SK-N-SH (cell line): Measurements from ENCODE around the gene RBM42. TPM values are rescaled to one million over a fixed set of nuclear protein-coding genes. Genes with fewer than 3 reads are reported as not detected.

Experiments used
- CTCF ChIA-PET: fragments of 300-600, 350-600 bp; formaldehyde crosslinking; extraction: SDS; loops from one replicate; lab custom pipeline; 2021; lab: Yijun Ruan, JAX
- POLR2A ChIA-PET: fragments of 350-600 bp; sonication (Branson Sonifier 250); formaldehyde crosslinking; extraction: SDS; loops from one replicate; lab custom pipeline; 2020; ENCODE audit warnings: antibody characterized with exemption, inconsistent platforms; lab: Yijun Ruan, JAX
- DNase-seq: peaks from one replicate; pipeline ENCODE4 v3.0.0; 2012
- H2AFZ ChIP-seq: fragments of 200-600 bp; sonication (generic); 2 replicates; pipeline ENCODE4 v1.8.1; 2016; ENCODE audit warnings: antibody characterized with exemption, mild to moderate bottlenecking, low read depth
- H3F3A ChIP-seq: fragments of 200-600 bp; sonication (generic); replicated peaks from 2 replicates; pipeline ENCODE3; 2016; ENCODE audit warnings: antibody characterized with exemption, mild to moderate bottlenecking; ENCODE audit not compliant: insufficient read depth
- H3K27ac ChIP-seq, 2 experiments: fragments of 200-500 bp in 1 of 2; fragments of 200-600 bp in 1 of 2; sonication (Bioruptor generic) in 1 of 2; sonication (generic), shearing (Covaris generic) in 1 of 2; 2 replicates each; pipeline versions ENCODE4 v1.5.1 to v1.6.1; 2014 to 2016; ENCODE audit warnings: low read depth in 2 of 2, inconsistent platforms in 1 of 2, low read length in 1 of 2, mild to moderate bottlenecking in 1 of 2, mixed read lengths in 1 of 2
- H3K27me3 ChIP-seq: fragments of 200-600 bp; sonication (generic), shearing (Covaris generic); 2 replicates; pipeline ENCODE4 v1.6.1; 2016; ENCODE audit warnings: mixed run types; ENCODE audit not compliant: insufficient read depth
- H3K36me3 ChIP-seq, 2 experiments: fragments of 200-500 bp in 1 of 2; fragments of 200-600 bp in 1 of 2; sonication (Bioruptor generic) in 1 of 2; sonication (generic) in 1 of 2; replicated peaks in 1 of 2; 2 replicates each; pipeline versions ENCODE3 to v1.5.1; 2014 to 2016; ENCODE audit warnings: low read length in 1 of 2, mild to moderate bottlenecking in 1 of 2; ENCODE audit not compliant: insufficient read depth in 2 of 2, control insufficient read depth in 1 of 2
- H3K4me1 ChIP-seq, 2 experiments: fragments of 200-500 bp in 1 of 2; fragments of 200-600 bp in 1 of 2; sonication (Bioruptor generic) in 1 of 2; sonication (generic), shearing (Covaris generic) in 1 of 2; 2 replicates each; pipeline versions ENCODE4 v1.5.1 to v1.6.1; 2014 to 2016; ENCODE audit warnings: low read depth in 1 of 2, low read length in 1 of 2, mixed run types in 1 of 2; ENCODE audit not compliant: insufficient read depth in 2 of 2, control insufficient read depth in 1 of 2
- H3K4me2 ChIP-seq: fragments of 200-600 bp; sonication (generic), shearing (Covaris generic); 2 replicates; pipeline ENCODE4 v1.6.1; 2017; ENCODE audit warnings: mixed run types
- H3K4me3 ChIP-seq, 2 experiments: fragments of 200-500 bp in 1 of 2; fragments of 200-600 bp in 1 of 2; sonication (Bioruptor generic) in 1 of 2; sonication (generic), shearing (Covaris generic) in 1 of 2; 2 replicates each; pipeline versions ENCODE4 v1.5.1 to v1.8.1; 2014 to 2016; ENCODE audit warnings: low read depth in 2 of 2, inconsistent platforms in 1 of 2, low read length in 1 of 2, mild to moderate bottlenecking in 1 of 2, mixed read lengths in 1 of 2, moderate library complexity in 1 of 2
- H3K79me2 ChIP-seq: fragments of 200-600 bp; sonication (generic); 2 replicates; pipeline ENCODE4 v1.8.1; 2017; ENCODE audit warnings: mild to moderate bottlenecking; ENCODE audit not compliant: insufficient read depth
- H3K9ac ChIP-seq: fragments of 200-600 bp; sonication (generic); 2 replicates; pipeline ENCODE4 v1.6.1; 2017; ENCODE audit warnings: mixed run types
- H3K9me2 ChIP-seq: fragments of 200-600 bp; sonication (generic); 2 replicates; pipeline ENCODE4 v1.6.1; 2017; ENCODE audit warnings: mixed run types
- H3K9me3 ChIP-seq: fragments of 200-600 bp; sonication (generic); 2 replicates; pipeline ENCODE4 v1.6.1; 2017; ENCODE audit warnings: mixed run types, mild to moderate bottlenecking, moderate library complexity
- H4K20me1 ChIP-seq: fragments of 200-600 bp; sonication (generic); 2 replicates; pipeline ENCODE4 v1.6.1; 2017; ENCODE audit warnings: mild to moderate bottlenecking, mixed run types; ENCODE audit not compliant: insufficient read depth
- CHD2 ChIP-seq: fragments of 150-350 bp; IDR thresholded peaks from 2 replicates; pipeline ENCODE4 v1.6.1; 2018; ENCODE audit warnings: low read length; ENCODE audit not compliant: partially characterized antibody
- ELF1 ChIP-seq: IDR thresholded peaks from 2 replicates; pipeline ENCODE4 v1.4.0; 2012
- EP300 ChIP-seq, 2 experiments: IDR thresholded peaks; 2 replicates each; pipeline versions ENCODE4 v1.4.0 to v1.6.1; 2012; ENCODE audit warnings: borderline replicate concordance in 1 of 2, low read depth in 1 of 2, low read length in 1 of 2
- FOSL2 ChIP-seq: IDR thresholded peaks from 2 replicates; pipeline ENCODE4 v1.4.0; 2012; ENCODE audit warnings: low read depth, mild to moderate bottlenecking, moderate library complexity, borderline replicate concordance
- FOXM1 ChIP-seq: IDR thresholded peaks from 2 replicates; pipeline ENCODE4 v1.4.0; 2012; ENCODE audit warnings: low read depth, mild to moderate bottlenecking
- GABPA ChIP-seq: IDR thresholded peaks from 2 replicates; pipeline ENCODE4 v1.4.0; 2012; ENCODE audit warnings: low read depth, mild to moderate bottlenecking
- GATA2 ChIP-seq: sonication (generic); formaldehyde crosslinking; IDR thresholded peaks from 2 replicates; pipeline ENCODE4 v1.5.0; 2020; ENCODE audit warnings: mild to moderate bottlenecking, missing genetic modification reagents
- RCOR1 ChIP-seq: fragments of 150-350 bp; IDR thresholded peaks from 2 replicates; pipeline ENCODE4 v1.6.1; 2017; ENCODE audit warnings: antibody characterized with exemption, low read length
- RXRA ChIP-seq: IDR thresholded peaks from 2 replicates; pipeline ENCODE4 v1.4.0; 2012; ENCODE audit warnings: low read depth, mild to moderate bottlenecking, borderline replicate concordance
- SIN3A ChIP-seq: IDR thresholded peaks from 2 replicates; pipeline ENCODE4 v1.6.1; 2012; ENCODE audit warnings: low read depth, mild to moderate bottlenecking, low read length, moderate library complexity, borderline replicate concordance
- SMC3 ChIP-seq: IDR thresholded peaks from 2 replicates; pipeline ENCODE4 v1.6.1; 2012; ENCODE audit warnings: low read depth, low read length, improper control_type of control experiment
- TAF1 ChIP-seq: IDR thresholded peaks from 2 replicates; pipeline ENCODE4 v1.6.1; 2012; ENCODE audit warnings: low read depth, mild to moderate bottlenecking, low read length, moderate library complexity, borderline replicate concordance
- TEAD4 ChIP-seq: IDR thresholded peaks from 2 replicates; pipeline ENCODE4 v1.4.0; 2012; ENCODE audit warnings: mild to moderate bottlenecking, borderline replicate concordance; ENCODE audit not compliant: insufficient read depth
- WGBS: methylation state at CpG from one replicate; pipeline ENCODE4 v1.1.6; 2017; ENCODE audit warnings: low lambda C conversion rate; 5-methylcytosine and 5-hydroxymethylcytosine counted together
- polyA plus RNA-seq, 3 experiments: library from polyadenylated mRNA; depleted of rRNA; stranded (reverse); fragments of >200 nt; gene quantifications; 2 replicates each; pipeline ENCODE4 v1.2.3, GENCODE V29; 2012
- TF ChIP-seq, protein P1 (sequence below): IDR thresholded peaks from 2 replicates; pipeline ENCODE4; 2012
- TF ChIP-seq, protein P2 (sequence below): IDR thresholded peaks from 2 replicates; pipeline ENCODE4 v1.6.1; 2012; ENCODE audit warnings: mild to moderate bottlenecking, low read depth, low read length, moderate library complexity
- TF ChIP-seq, protein P3 (sequence below): IDR thresholded peaks from 2 replicates; pipeline ENCODE4 v1.4.0; 2012; ENCODE audit warnings: low read depth, borderline replicate concordance
- TF ChIP-seq, protein P4 (sequence below): fragments of 150-350 bp; IDR thresholded peaks from 2 replicates; pipeline ENCODE4 v1.6.1; 2017; ENCODE audit warnings: antibody characterized with exemption, low read length, low read depth, borderline replicate concordance
- TF ChIP-seq, protein P5 (sequence below): IDR thresholded peaks from 2 replicates; pipeline ENCODE4 v1.4.0; 2012; ENCODE audit warnings: low read depth

Gene RBM42
- polyA plus RNA-seq, 1 of the 3 experiments (the other 2 are of a cell fraction): 69.9 TPM

DNA sequence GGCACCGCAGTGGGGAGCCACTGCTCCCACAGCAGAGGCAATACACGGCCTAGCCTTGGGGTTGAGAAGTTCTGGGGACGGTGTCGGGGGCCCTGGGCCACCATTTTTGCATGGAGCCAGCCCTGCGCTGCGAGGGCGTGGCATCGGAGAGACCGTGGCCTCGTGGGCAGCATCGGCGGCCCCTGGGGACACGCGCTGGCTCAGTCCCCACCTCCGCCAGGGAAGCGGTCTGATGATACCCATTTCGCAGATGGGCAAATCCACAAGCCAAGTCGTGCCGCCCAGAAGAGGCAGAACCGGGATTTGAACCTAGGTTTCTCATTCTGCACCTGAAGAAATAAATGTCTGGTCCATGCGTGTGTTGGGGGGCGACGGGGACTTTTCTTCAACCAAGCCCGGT is 36.3 kb downstream of the RBM42 start:
- no peaks in the 10 kb centered on the region for H3K9me2 ChIP-seq
- H3K27me3 ChIP-seq: peaks cover 16% of the 10 kb centered on the region; the same call in 1 of the 2 replicates
- no peaks in the 10 kb centered on the region for H3K36me3 ChIP-seq
- WGBS: 91% methylated on average over 24 of the region's 24 CpGs
- H3K4me2 ChIP-seq: no peak overlapping the region
- TF ChIP-seq FOXM1: no peak
- TF ChIP-seq, protein P1, sequence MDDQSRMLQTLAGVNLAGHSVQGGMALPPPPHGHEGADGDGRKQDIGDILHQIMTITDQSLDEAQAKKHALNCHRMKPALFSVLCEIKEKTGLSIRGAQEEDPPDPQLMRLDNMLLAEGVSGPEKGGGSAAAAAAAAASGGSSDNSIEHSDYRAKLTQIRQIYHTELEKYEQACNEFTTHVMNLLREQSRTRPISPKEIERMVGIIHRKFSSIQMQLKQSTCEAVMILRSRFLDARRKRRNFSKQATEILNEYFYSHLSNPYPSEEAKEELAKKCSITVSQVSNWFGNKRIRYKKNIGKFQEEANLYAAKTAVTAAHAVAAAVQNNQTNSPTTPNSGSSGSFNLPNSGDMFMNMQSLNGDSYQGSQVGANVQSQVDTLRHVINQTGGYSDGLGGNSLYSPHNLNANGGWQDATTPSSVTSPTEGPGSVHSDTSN: no peak
- TF ChIP-seq TEAD4: no peak
- TF ChIP-seq, protein P2, sequence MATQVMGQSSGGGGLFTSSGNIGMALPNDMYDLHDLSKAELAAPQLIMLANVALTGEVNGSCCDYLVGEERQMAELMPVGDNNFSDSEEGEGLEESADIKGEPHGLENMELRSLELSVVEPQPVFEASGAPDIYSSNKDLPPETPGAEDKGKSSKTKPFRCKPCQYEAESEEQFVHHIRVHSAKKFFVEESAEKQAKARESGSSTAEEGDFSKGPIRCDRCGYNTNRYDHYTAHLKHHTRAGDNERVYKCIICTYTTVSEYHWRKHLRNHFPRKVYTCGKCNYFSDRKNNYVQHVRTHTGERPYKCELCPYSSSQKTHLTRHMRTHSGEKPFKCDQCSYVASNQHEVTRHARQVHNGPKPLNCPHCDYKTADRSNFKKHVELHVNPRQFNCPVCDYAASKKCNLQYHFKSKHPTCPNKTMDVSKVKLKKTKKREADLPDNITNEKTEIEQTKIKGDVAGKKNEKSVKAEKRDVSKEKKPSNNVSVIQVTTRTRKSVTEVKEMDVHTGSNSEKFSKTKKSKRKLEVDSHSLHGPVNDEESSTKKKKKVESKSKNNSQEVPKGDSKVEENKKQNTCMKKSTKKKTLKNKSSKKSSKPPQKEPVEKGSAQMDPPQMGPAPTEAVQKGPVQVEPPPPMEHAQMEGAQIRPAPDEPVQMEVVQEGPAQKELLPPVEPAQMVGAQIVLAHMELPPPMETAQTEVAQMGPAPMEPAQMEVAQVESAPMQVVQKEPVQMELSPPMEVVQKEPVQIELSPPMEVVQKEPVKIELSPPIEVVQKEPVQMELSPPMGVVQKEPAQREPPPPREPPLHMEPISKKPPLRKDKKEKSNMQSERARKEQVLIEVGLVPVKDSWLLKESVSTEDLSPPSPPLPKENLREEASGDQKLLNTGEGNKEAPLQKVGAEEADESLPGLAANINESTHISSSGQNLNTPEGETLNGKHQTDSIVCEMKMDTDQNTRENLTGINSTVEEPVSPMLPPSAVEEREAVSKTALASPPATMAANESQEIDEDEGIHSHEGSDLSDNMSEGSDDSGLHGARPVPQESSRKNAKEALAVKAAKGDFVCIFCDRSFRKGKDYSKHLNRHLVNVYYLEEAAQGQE: no peak
- TF ChIP-seq ELF1: no peak
- TF ChIP-seq GABPA: no peak
- no peak for TF ChIP-seq FOSL2
- TF ChIP-seq RXRA: no peak
- no peak for TF ChIP-seq CHD2
- no peak for TF ChIP-seq SMC3
- no peak for TF ChIP-seq RCOR1
- TF ChIP-seq, protein P3, sequence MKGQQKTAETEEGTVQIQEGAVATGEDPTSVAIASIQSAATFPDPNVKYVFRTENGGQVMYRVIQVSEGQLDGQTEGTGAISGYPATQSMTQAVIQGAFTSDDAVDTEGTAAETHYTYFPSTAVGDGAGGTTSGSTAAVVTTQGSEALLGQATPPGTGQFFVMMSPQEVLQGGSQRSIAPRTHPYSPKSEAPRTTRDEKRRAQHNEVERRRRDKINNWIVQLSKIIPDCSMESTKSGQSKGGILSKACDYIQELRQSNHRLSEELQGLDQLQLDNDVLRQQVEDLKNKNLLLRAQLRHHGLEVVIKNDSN: no peak
- TF ChIP-seq TAF1: no peak
- TF ChIP-seq, protein P4, sequence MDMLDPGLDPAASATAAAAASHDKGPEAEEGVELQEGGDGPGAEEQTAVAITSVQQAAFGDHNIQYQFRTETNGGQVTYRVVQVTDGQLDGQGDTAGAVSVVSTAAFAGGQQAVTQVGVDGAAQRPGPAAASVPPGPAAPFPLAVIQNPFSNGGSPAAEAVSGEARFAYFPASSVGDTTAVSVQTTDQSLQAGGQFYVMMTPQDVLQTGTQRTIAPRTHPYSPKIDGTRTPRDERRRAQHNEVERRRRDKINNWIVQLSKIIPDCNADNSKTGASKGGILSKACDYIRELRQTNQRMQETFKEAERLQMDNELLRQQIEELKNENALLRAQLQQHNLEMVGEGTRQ: no peak
- TF ChIP-seq GATA2 (CRISPR knock-in tag): no peak
- no peak for TF ChIP-seq EP300 (IDR thresholded peaks at IDR 0.05; ENCODE audit: borderline replicate concordance in 1 of 2, low read depth in 1 of 2, low read length in 1 of 2)
- TF ChIP-seq SIN3A: no peak
- TF ChIP-seq, protein P5, sequence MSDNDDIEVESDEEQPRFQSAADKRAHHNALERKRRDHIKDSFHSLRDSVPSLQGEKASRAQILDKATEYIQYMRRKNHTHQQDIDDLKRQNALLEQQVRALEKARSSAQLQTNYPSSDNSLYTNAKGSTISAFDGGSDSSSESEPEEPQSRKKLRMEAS: no peak
- no peaks in the 10 kb centered on the region for H3K9me3 ChIP-seq
- H2AFZ ChIP-seq: no peak overlapping the region
- no peaks in the 10 kb centered on the region for H3K4me1 ChIP-seq
- H3K9ac ChIP-seq: no peak overlapping the region
- H3F3A ChIP-seq: no peaks in the 10 kb centered on the region
- POLR2A ChIA-PET: interaction anchor here (1.1 kb wide), 1 partner anchor 17 kb away, joined by 3 read pairs; the partner anchor contains the start of gene COX6B1
- H3K79me2 ChIP-seq: no peaks in the 10 kb centered on the region
- CTCF ChIA-PET: no interaction called here
- no peak overlapping the region for H3K4me3 ChIP-seq
- H4K20me1 ChIP-seq: no peaks in the 10 kb centered on the region
- no peak overlapping the region for H3K27ac ChIP-seq
- no peak for DNase-seq
